Measurements from ENCODE around the gene GRP.

The GRP gene

DNA sequence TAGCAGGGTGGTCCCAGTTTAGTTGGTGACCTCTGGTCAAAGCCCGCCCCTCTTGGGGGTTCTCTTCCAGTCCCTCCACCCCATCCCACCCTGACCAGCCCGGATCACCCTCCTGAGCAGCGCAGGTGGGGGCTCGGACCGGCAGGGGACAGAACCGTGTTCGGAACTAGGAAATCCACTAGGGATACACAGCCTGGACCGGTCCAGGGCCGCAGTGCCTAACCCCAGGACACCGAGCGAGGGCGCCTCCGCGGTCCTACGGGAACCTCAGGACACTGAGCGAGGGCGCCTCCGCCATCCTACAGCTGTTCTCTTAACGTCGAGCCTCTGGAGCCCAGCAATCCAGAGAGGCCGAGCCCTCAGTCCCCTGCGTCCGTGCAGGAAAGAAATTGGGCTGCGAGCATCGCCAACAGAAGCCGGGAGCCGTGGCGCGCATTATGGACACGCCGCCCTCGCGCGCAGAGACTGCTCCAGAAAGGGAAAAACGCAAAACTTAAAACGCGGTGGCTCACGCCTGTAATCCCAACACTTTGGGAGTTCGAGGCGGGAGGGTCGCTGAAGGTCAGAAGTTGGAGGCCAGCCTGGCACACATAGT lies 44.8 kb downstream of the GRP start:
- Histone ChIP-seq H3K4me1 (ENCODE audit: control insufficient read depth, insufficient read depth, low read length) (no peaks in the 10 kb centered on the region), H3K27ac (ENCODE audit: low read depth, low read length) (no peak overlapping the region), H3K27me3 (ENCODE audit: control insufficient read depth, insufficient read depth, low read length) (peaks cover 36% of the 10 kb centered on the region), H3K4me3 (ENCODE audit: low read length) (peak overlapping the region; percentile 21), H3K9ac (ENCODE audit: low read length) (no peak overlapping the region), H3K36me3 (ENCODE audit: control insufficient read depth, insufficient read depth, low read length) (no peaks in the 10 kb centered on the region)

DNA sequence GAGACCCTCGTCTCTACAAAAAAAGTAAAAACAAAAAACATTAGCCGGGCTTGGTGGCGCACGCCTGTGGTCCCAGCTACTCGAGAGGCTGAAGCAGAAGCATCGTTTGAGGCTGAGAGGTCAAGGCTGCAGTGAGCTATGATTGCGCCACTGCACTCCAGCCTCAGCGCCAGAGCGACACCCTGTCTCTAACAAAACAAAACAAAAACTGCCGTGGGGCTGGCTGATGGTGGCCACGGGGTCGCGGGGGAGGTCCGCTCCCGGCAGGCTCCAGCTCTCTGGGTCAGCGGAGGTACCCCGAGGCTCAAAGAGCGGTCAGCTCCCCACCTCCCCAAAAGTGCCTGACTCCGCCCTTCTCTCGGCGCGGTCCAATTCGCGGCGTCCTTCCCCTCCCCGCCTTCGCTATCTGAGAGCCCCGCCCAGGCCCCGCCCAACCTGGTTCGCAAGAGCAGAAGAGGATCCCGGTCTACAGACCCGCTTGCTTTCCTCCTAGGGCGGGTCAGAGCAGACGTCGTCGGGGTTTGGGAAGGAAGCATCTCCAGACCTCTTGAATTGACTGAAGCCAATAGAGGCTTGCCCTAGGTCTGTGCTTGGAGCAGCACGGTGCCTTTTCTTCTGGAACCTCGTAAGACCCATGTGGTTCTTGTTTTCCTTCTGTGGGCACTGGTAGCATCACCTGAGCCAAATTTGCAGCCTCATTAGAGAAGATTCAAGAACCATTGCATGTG lies 45.5 kb downstream of the GRP start:
- Histone ChIP-seq H3K36me3 (ENCODE audit: control insufficient read depth, insufficient read depth, low read length) (no peaks in the 10 kb centered on the region), H3K27ac (ENCODE audit: low read depth, low read length) (no peak overlapping the region), H3K4me1 (ENCODE audit: control insufficient read depth, insufficient read depth, low read length) (no peaks in the 10 kb centered on the region), H3K4me3 (ENCODE audit: low read length) (peak overlapping the region; percentile 21), H3K27me3 (ENCODE audit: control insufficient read depth, insufficient read depth, low read length) (peaks cover 39% of the 10 kb centered on the region), H3K9ac (ENCODE audit: low read length) (no peak overlapping the region)

DNA sequence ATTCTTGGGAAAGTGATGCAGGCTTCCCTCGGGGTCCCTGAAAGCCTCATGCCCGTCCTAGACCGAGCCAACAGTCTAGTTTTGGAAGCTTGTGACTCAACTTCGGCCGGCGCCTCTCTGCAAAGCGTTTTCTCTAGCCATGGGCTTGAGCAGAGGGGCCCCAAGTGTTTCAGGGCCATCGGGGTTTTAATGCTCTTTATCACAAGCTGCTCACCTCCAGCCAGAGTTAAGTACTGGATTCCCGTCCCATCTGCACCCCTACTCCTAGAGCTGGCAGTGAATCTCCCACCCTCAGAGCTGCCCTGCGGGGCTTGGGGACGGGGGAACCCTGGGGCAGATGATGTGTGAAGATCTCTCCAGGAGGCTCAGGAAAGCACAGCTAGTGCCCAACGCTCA lies 46.0 kb downstream of the GRP start:
- no peaks in the 10 kb centered on the region for H3K4me1 ChIP-seq (ENCODE audit: control insufficient read depth, insufficient read depth, low read length)
- peaks cover 45% of the 10 kb centered on the region for H3K27me3 ChIP-seq (ENCODE audit: control insufficient read depth, insufficient read depth, low read length)
- no peak overlapping the region for H3K27ac ChIP-seq (ENCODE audit: low read depth, low read length)
- no peaks in the 10 kb centered on the region for H3K36me3 ChIP-seq (ENCODE audit: control insufficient read depth, insufficient read depth, low read length)
- H3K9ac ChIP-seq (ENCODE audit: low read length) = no peak overlapping the region
- no peak overlapping the region for H3K4me3 ChIP-seq (ENCODE audit: low read length)

DNA sequence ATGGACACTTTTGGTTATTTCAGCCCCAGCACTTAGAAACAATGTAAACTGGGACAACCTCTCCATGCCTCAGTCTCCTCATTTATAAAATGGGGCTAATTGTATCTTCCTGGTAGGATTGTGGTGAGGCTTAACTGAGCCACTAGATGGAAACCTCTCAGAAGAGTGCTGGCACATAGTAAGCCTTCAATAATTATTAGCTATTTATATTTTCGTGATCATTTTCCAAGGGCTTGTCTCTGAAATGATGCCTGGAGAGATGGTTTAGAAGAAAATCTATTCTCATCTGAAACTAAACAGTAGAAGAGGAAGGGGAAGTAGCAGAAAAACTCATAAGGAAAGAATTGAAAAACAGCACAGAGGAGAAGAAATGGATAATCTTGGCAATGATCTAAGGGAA lies 46.5 kb downstream of the GRP start:
- Histone ChIP-seq H3K9ac (ENCODE audit: low read length) (no peak overlapping the region), H3K27ac (ENCODE audit: low read depth, low read length) (no peak overlapping the region), H3K27me3 (ENCODE audit: control insufficient read depth, insufficient read depth, low read length) (peaks cover 48% of the 10 kb centered on the region), H3K4me1 (ENCODE audit: control insufficient read depth, insufficient read depth, low read length) (no peaks in the 10 kb centered on the region), H3K36me3 (ENCODE audit: control insufficient read depth, insufficient read depth, low read length) (no peaks in the 10 kb centered on the region), H3K4me3 (ENCODE audit: low read length) (no peak overlapping the region)

DNA sequence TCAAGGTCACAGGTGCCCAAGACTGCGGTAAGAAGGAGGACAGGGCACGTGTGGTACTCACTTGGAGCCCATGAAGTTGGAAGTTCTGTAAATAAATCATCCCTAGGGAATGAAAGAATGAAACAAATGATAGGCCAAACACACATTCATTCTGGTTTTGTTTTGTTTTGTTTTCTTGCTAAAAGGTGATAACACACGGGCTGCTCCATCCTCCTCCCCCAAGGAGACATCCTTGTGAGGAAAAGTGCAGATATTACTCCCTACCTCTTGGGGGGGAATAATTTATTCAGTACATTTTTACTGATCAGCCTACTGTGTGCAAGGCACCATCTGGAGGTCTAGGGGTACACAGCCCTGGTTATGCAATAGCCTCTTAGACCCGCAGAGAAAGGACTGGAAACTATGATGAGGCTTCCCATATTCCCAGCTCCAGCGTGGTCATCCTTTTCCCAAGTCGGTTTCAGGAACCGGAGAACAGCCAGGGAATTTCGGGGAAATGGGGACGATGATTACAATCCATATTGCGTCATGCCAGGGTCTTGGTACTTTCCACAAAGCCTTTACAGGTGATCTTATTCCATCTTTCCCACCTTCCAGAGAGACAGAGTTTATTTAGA lies 47.0 kb downstream of the GRP start:
- H3K27me3 ChIP-seq (ENCODE audit: control insufficient read depth, insufficient read depth, low read length) = peaks cover 53% of the 10 kb centered on the region
- H3K9ac ChIP-seq (ENCODE audit: low read length) = no peak overlapping the region
- H3K4me1 ChIP-seq (ENCODE audit: control insufficient read depth, insufficient read depth, low read length) = no peaks in the 10 kb centered on the region
- H3K4me3 ChIP-seq (ENCODE audit: low read length) = no peak overlapping the region
- H3K36me3 ChIP-seq (ENCODE audit: control insufficient read depth, insufficient read depth, low read length) = no peaks in the 10 kb centered on the region
- no peak overlapping the region for H3K27ac ChIP-seq (ENCODE audit: low read depth, low read length)

DNA sequence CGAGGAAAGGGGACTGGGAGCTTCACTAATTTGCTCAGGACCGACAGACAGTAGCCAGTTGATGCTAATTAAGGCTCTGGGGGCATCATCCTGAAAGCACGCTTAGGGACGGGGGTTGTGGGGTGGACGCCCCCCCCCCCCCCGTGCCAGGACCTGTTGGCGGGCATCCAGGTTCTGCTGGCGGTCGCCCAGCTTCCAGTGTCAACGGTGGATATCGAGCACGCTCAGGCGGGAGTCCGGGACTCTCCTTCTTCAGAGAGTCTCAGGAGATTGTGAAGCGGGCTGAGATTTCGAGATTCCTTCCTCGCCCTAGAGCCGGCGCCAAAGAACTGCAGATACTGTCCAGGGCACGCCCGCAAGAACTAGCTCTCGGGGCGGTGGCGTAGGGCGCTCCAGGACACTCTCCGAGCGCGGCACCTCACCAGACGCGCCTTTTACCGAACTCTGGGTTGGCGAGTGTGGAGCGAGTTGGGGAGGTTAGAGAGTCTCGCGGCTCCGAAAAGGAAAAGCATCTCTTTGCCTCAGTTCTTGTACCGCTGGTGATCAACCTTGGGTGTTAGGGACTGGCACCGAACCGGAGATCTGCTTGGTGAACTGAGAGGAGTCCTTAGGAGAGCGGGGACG lies 47.7 kb downstream of the GRP start:
- no peak overlapping the region for H3K4me3 ChIP-seq (ENCODE audit: low read length)
- no peak overlapping the region for H3K9ac ChIP-seq (ENCODE audit: low read length)
- H3K27ac ChIP-seq (ENCODE audit: low read depth, low read length) = no peak overlapping the region
- H3K4me1 ChIP-seq (ENCODE audit: control insufficient read depth, insufficient read depth, low read length) = no peaks in the 10 kb centered on the region
- peaks cover 57% of the 10 kb centered on the region for H3K27me3 ChIP-seq (ENCODE audit: control insufficient read depth, insufficient read depth, low read length)
- H3K36me3 ChIP-seq (ENCODE audit: control insufficient read depth, insufficient read depth, low read length) = no peaks in the 10 kb centered on the region

DNA sequence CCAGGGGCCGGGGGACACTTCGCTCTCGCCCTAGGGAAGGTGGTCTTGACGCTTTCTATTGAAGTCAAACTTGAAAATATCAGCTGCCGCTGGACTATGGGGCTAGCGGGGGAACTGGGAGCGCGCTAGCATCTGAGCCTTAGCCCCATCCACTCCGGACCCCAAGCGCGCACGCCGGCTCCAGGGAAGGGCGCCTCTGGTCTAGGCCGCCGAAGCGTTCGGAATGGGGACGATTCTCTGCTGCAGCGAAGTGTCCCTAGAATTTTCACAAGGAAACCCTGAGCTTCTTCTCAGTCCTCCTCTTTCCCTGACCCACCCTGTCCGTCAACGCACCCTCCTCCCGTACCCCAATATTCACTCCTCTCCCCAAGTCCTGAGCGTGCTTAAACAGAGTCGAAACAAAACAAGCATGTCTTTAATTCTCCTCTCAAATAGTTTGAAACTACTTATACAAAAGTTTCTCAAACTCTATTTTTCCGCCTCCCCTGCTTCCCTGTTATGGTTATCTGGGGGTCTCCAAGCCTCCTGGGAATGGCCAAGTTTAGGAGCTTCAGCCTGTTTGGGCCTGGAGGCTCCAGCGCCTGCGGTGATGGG lies 48.3 kb downstream of the GRP start:
- peaks cover 60% of the 10 kb centered on the region for H3K27me3 ChIP-seq (ENCODE audit: control insufficient read depth, insufficient read depth, low read length)

DNA sequence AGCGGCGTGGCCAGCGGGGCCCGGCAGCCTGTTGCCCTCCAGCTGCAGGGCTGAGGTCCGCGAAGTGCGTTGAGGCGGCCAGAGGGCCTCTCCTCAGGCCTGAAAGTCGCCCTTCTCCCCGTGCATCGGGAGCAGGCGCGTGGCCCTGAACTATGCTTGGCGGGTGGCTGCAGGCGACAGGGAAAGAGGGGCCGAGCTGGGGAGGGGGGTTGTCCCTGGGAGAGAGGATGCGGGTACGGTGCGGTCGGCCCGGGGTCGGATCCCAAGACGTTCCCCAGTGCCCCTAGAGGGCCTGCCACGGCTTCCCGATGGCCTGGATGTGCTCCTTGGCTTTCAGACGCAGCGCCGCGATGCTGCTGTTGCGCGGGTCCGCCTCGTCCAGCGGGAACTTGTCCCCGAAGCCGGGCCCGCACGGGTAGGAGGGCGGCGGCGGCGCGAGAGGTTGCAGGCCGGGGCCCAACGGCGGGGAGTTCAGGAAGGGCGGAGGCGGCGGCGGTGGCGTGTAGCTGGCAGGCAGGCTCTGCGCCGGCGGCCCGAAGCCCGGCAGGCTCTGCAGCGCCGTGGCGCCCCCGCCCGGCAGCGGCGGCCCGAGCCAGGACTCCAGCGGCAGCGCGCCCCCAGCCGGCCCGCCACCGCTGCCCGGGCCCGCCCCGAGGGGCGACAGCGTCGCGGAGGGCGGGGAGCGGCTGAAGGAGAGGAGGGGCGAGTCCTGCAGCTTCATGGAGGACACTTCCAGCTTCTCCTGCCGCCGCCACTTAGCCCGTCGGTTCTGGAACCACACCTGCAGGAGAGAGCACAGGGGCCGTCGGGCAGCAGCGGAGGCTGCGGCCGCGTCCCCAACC lies 49.0 kb downstream of the GRP start:
- no peaks in the 10 kb centered on the region for H3K4me1 ChIP-seq (ENCODE audit: control insufficient read depth, insufficient read depth, low read length)
- H3K4me3 ChIP-seq (ENCODE audit: low read length) = peak overlapping the region; percentile 24
- H3K27me3 ChIP-seq (ENCODE audit: control insufficient read depth, insufficient read depth, low read length) = peaks cover 67% of the 10 kb centered on the region
- no peak overlapping the region for H3K27ac ChIP-seq (ENCODE audit: low read depth, low read length)
- no peaks in the 10 kb centered on the region for H3K36me3 ChIP-seq (ENCODE audit: control insufficient read depth, insufficient read depth, low read length)
- H3K9ac ChIP-seq (ENCODE audit: low read length) = no peak overlapping the region

More for the DNA sequence above, 48.3 kb downstream of the GRP start:
- Histone ChIP-seq H3K27ac (ENCODE audit: low read depth, low read length) (no peak overlapping the region), H3K4me1 (ENCODE audit: control insufficient read depth, insufficient read depth, low read length) (no peaks in the 10 kb centered on the region), H3K9ac (ENCODE audit: low read length) (no peak overlapping the region), H3K36me3 (ENCODE audit: control insufficient read depth, insufficient read depth, low read length) (no peaks in the 10 kb centered on the region), H3K4me3 (ENCODE audit: low read length) (no peak overlapping the region)

DNA sequence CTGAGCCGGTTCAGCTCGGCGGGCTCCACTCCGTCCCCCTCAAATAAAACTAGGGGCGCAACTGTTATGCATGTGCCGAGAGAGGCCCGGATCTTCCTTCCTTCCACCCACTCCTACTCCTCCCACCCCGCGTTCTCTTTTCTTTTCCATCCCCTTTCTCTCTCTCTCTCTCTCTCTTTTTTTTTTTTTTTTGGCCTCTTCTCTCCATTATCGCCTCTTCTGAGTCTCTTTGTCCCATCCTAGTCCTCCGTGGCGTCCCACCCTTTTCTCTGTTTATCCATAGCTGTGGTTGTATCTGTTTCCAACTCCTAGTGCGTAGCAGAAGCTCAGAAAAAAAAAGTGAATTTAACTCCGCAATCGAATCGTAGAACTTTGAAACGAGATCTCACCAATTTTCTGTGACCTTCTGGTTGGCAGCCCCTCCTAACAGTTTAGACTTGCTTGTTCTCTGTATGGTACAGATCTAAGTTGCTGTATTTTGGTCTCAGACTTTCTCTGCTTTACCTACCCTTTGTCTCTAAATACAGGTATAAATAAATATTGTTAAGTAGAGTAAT lies 49.7 kb downstream of the GRP start:
- Histone ChIP-seq H3K36me3 (ENCODE audit: control insufficient read depth, insufficient read depth, low read length) (no peaks in the 10 kb centered on the region), H3K4me1 (ENCODE audit: control insufficient read depth, insufficient read depth, low read length) (no peaks in the 10 kb centered on the region), H3K27me3 (ENCODE audit: control insufficient read depth, insufficient read depth, low read length) (peaks cover 68% of the 10 kb centered on the region), H3K9ac (ENCODE audit: low read length) (no peak overlapping the region), H3K27ac (ENCODE audit: low read depth, low read length) (no peak overlapping the region), H3K4me3 (ENCODE audit: low read length) (peak overlapping the region; percentile 24)

DNA sequence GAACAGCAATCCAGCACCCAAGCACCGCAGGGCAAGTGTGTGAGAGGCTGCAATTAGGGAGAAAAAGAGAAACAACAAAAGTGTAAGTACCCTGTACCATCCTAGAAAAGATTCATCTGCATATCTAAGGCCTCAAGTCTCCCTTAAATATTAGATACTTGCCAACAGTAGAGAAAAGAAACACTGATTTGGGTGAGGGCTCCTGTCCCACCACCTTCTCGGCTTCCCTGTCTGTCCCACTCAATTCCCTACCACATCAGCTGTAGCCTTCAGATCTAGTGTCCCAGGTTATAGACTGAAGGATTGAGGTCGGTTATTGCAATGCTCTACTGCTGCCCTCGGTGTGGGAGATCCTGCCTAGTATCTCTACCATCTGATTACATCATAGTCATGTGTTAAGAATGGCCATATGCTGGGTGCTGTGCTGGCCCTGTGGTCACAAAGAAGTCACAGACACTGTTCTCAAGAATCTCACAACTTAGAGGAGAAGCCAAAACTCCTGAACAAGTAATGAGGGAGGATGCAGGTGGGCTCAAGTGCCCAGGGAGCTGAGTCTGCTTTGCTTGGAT lies 50.8 kb downstream of the GRP start:
- no peak overlapping the region for H3K9ac ChIP-seq (ENCODE audit: low read length)
- H3K4me3 ChIP-seq (ENCODE audit: low read length) = no peak overlapping the region
- no peak overlapping the region for H3K27ac ChIP-seq (ENCODE audit: low read depth, low read length)
- H3K27me3 ChIP-seq (ENCODE audit: control insufficient read depth, insufficient read depth, low read length) = peaks cover 65% of the 10 kb centered on the region
- no peaks in the 10 kb centered on the region for H3K4me1 ChIP-seq (ENCODE audit: control insufficient read depth, insufficient read depth, low read length)
- no peaks in the 10 kb centered on the region for H3K36me3 ChIP-seq (ENCODE audit: control insufficient read depth, insufficient read depth, low read length)

DNA sequence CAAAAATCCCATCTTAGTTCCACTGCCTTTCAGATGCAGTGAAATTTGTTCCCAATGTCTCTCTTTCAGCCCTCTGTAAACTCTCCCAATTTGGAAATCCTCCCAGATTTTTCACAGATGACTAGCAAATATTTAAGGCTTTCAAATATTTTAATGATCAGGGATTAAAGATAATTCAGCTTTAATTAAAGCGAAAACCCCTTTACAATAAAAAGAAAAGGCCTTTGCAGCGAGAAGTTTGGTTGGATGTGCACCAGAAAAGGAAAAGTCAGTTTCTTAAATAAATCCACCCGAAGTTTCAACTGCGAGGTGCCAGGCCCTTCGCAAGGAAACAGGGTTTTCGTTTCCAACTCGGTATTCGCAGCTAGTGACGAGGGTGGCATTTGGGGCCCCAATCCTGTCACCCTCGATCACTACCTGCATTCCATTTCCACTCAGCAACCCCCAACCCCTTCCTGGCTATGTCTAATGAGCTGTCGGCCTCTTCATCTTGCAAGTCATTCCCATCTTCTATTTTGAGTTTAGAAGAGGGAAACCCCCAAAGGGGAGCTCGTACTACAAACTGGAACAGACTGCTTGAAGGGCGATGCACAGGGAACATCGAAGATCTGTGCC lies 51.8 kb downstream of the GRP start:
- H3K27ac ChIP-seq (ENCODE audit: low read depth, low read length) = no peak overlapping the region
- H3K27me3 ChIP-seq (ENCODE audit: control insufficient read depth, insufficient read depth, low read length) = peaks cover 64% of the 10 kb centered on the region
- H3K9ac ChIP-seq (ENCODE audit: low read length) = no peak overlapping the region
- H3K36me3 ChIP-seq (ENCODE audit: control insufficient read depth, insufficient read depth, low read length) = no peaks in the 10 kb centered on the region
- H3K4me3 ChIP-seq (ENCODE audit: low read length) = no peak overlapping the region
- no peaks in the 10 kb centered on the region for H3K4me1 ChIP-seq (ENCODE audit: control insufficient read depth, insufficient read depth, low read length)

All from rectal smooth muscle tissue (tissue), 1 donor.